ENCODE data around the gene DPP4. TPM values are rescaled to one million over a fixed set of nuclear protein-coding genes. Genes with fewer than 3 reads are reported as not detected.

DPP4 gene
- total and polyA plus RNA-seq, 2 of the 13 experiments (the other 11 are each of a cell fraction or from before 2014, with no cell fraction given) = 39.4 to 109 TPM

- TF ChIP-seq ZNF687 (CRISPR knock-in tag; IDR thresholded peaks at IDR 0.05) (no peak), ZNF724P (CRISPR knock-in tag; IDR thresholded peaks at IDR 0.05; ENCODE audit: borderline replicate concordance) (no peak), SPEN (CRISPR knock-in tag; IDR thresholded peaks at IDR 0.05; ENCODE audit: low read depth) (no peak), ATF1 (CRISPR knock-in tag; IDR thresholded peaks at IDR 0.05) (no peak), CEBPG (CRISPR knock-in tag; IDR thresholded peaks at IDR 0.05) (peak; percentile 39; the same call in 1 of the 2 replicates), ZNF441 (CRISPR knock-in tag; IDR thresholded peaks at IDR 0.05; ENCODE audit: borderline replicate concordance) (no peak), KDM2A (CRISPR knock-in tag; IDR thresholded peaks at IDR 0.05; ENCODE audit: borderline replicate concordance, low read depth) (no peak), CREB3 (CRISPR knock-in tag; IDR thresholded peaks at IDR 0.05) (no peak), MTA1 (CRISPR knock-in tag; IDR thresholded peaks at IDR 0.05; ENCODE audit: borderline replicate concordance) (no peak), NFYC (CRISPR knock-in tag; IDR thresholded peaks at IDR 0.05) (no peak; the same call in 1 of the 2 replicates), EP300 (IDR thresholded peaks at IDR 0.05; ENCODE audit: low read depth in 2 of 2, low read length in 2 of 2) (peak; percentile 14 to 96; a peak in 2 of 4 replicates), EP300 (CRISPR knock-in tag; IDR thresholded peaks at IDR 0.05; ENCODE audit: borderline replicate concordance) (no peak; the same call in 1 of the 2 replicates), SOX6 (IDR thresholded peaks at IDR 0.05) (no peak), SOX6 (CRISPR knock-in tag; IDR thresholded peaks at IDR 0.05) (peak; percentile 96), ZNF264 (CRISPR knock-in tag; IDR thresholded peaks at IDR 0.05) (no peak)
- TF ChIP-seq, protein P1, sequence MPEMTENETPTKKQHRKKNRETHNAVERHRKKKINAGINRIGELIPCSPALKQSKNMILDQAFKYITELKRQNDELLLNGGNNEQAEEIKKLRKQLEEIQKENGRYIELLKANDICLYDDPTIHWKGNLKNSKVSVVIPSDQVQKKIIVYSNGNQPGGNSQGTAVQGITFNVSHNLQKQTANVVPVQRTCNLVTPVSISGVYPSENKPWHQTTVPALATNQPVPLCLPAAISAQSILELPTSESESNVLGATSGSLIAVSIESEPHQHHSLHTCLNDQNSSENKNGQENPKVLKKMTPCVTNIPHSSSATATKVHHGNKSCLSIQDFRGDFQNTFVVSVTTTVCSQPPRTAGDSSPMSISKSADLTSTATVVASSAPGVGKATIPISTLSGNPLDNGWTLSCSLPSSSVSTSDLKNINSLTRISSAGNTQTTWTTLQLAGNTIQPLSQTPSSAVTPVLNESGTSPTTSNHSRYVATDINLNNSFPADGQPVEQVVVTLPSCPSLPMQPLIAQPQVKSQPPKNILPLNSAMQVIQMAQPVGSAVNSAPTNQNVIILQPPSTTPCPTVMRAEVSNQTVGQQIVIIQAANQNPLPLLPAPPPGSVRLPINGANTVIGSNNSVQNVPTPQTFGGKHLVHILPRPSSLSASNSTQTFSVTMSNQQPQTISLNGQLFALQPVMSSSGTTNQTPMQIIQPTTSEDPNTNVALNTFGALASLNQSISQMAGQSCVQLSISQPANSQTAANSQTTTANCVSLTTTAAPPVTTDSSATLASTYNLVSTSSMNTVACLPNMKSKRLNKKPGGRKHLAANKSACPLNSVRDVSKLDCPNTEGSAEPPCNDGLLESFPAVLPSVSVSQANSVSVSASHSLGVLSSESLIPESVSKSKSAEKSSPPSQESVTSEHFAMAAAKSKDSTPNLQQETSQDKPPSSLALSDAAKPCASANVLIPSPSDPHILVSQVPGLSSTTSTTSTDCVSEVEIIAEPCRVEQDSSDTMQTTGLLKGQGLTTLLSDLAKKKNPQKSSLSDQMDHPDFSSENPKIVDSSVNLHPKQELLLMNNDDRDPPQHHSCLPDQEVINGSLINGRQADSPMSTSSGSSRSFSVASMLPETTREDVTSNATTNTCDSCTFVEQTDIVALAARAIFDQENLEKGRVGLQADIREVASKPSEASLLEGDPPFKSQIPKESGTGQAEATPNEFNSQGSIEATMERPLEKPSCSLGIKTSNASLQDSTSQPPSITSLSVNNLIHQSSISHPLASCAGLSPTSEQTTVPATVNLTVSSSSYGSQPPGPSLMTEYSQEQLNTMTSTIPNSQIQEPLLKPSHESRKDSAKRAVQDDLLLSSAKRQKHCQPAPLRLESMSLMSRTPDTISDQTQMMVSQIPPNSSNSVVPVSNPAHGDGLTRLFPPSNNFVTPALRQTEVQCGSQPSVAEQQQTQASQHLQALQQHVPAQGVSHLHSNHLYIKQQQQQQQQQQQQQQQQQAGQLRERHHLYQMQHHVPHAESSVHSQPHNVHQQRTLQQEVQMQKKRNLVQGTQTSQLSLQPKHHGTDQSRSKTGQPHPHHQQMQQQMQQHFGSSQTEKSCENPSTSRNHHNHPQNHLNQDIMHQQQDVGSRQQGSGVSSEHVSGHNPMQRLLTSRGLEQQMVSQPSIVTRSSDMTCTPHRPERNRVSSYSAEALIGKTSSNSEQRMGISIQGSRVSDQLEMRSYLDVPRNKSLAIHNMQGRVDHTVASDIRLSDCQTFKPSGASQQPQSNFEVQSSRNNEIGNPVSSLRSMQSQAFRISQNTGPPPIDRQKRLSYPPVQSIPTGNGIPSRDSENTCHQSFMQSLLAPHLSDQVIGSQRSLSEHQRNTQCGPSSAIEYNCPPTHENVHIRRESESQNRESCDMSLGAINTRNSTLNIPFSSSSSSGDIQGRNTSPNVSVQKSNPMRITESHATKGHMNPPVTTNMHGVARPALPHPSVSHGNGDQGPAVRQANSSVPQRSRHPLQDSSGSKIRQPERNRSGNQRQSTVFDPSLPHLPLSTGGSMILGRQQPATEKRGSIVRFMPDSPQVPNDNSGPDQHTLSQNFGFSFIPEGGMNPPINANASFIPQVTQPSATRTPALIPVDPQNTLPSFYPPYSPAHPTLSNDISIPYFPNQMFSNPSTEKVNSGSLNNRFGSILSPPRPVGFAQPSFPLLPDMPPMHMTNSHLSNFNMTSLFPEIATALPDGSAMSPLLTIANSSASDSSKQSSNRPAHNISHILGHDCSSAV (CRISPR knock-in tag; IDR thresholded peaks at IDR 0.05; ENCODE audit: borderline replicate concordance) = no peak
Measured at GRCh38 chr2:162107361-162107901, 33.4 kb upstream of the DPP4 start (continued).
